PC-9 (cell line): ENCODE data around the gene GPR4.

Source experiments
- CTCF ChIP-seq: fragments of 200-600 bp; sonication (generic); conservative IDR thresholded peaks from 2 replicates; pipeline ENCODE4 v1.6.1; 2017; ENCODE audit warnings: mixed run types, antibody characterized with exemption, mild to moderate bottlenecking, moderate library complexity
- EZH2 ChIP-seq: fragments of 200-600 bp; sonication (generic); IDR thresholded peaks from 2 replicates; pipeline ENCODE4 v1.8.0; 2017; ENCODE audit warnings: antibody characterized with exemption, low read depth

- peak; percentile 93 for TF ChIP-seq CTCF
- TF ChIP-seq EZH2, result no peak
Measured at GRCh38 chr19:45569619-45570421, 32.2 kb downstream of the GPR4 start.
